Skin of body (tissue), 2 donors: Measurements from ENCODE around the gene KLHL2. TPM values are rescaled to one million over a fixed set of nuclear protein-coding genes. Genes with fewer than 3 reads are reported as not detected.
"Not testable (repeated sequence)": the region's sequence is repeated elsewhere in the genome, so short reads cannot be mapped to it uniquely, and the experiment has no call there.

Experiments
- DNase-seq: peaks from one replicate; lab custom pipeline; 2025; lab: John Stamatoyannopoulos, UW
- total RNA-seq: library from RNA; depleted of rRNA; stranded (reverse); fragments of >200 nt; gene quantifications from one replicate; pipeline ENCODE4 v1.2.3, GENCODE V29; 2014

The KLHL2 gene
- total RNA-seq, 1 donor from 2014 or later, result 10.1 TPM

DNA sequence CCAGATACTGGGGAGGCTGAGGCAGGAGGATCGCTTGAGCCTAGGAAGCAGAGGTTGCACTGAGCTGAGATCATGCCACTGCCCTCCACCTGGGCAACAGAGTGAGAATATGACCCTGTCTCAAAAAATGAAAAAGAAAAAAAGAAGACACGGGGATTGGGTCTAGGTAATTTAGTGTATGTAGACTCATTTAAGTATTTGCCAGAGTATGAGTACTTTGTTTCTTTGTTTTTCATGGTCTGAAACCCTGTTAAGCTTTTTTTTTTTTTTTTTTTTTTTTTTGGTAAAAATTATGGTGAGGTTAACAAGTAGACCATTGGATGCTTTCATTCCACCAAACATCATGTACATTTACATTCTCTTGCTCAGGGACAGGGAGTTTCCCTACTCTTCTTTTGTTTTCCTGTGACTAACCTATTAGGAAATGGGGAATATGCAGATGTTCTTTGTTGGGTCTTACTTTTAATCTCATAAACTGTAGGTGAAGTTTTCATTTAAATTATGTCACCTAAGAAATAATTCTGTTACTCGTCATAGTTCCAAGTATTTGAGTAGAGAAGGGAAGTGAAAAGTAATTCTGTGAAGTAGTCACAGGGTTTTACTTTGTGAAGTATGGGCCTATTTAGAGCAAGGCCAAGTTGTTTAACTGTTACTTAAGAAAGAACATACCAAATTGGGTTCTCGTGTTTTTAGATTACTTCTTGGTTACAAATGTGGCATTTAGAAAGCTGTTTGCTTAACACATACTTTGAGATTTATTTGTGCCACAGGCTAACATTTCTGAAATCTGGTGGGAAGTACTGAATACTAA, 25.5 kb downstream of the KLHL2 start:
- DNase-seq, result not testable (repeated sequence)

DNA sequence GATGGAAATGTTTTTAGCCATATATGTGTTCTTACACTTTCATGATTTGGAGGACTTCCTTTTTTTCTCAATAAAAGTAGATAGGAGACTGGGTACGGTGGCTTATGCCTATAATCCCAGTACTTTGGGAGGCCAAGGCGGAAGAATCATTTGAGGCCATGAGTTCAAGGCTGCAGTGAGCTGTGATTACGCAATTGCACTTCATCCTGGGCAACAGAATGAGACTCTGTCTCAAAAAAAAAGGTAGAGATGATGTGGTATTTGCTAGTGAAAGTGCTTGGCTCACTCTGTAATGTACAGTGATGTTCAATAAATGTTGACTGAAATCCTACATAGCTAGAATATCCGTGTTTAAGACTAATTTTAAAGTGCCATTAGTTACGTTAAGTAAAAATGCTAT, 27.4 kb downstream of the KLHL2 start:
- no peak for DNase-seq

DNA sequence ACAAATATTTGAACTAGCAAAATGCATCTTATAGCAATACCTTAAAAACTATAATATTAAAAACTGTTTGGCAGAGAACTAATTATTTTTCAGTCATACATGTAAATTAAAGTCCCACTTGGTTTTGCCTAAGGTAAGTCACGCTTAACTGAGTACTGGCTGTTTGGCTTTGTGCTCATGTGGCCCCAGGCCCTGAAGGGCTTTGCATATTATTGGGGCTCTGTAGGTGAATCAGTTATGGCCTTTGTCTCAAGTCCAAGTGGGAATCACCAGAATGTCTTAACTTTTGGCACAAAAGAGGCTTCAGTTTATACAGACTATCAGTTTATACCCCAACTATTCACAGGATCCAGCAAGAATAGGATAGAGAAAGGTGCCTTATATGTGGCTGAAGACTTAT, 29.5 kb downstream of the KLHL2 start:
- not testable (repeated sequence) for DNase-seq

DNA sequence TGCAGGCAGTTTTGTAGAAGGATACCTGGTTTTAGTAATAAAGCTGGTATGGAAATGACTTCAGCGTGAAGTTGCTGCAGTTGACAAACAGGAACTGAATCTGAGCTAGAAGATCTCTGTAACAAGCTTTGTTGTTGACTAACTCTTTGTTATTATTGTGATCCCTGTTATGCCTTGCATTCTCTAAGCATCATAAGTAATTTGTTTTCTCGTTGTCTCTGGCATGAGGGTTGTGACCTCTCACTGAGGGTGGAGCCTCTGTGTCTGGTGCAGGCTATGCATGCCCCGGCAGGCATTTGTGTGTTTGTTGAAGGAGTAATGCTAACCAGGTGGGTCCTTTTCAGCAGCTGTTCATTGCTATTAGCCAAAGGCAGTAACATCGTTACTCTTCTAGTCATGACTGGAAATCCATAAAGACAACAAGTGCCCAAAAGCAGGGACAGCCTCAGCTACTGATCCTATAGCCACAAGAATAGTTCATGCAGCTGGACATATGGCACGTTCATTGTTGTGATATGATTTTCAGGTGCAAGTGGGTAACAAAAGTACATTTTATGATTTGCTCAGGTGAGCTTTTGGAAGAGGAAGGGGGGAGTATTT, 30.8 kb downstream of the KLHL2 start:
- DNase-seq, result not testable (repeated sequence)

DNA sequence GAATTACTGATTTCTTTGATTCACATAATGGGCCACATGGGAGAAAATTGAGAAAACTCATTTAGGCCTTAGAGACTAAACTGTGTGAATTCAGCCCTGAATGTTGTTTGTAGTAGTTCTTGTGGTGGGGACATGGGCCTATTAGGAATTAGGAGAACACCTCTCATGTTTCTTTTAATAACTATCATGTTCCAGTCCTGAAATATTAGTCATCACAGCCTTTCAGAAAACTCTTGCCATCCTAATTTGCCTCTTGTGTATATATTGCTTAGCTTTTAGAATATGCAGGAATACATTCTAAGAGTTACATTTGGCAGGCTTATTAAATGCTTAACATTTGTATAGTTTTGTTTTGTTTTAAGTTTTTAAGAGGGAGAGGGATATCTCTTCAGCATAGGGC, 33.4 kb downstream of the KLHL2 start:
- DNase-seq, result not testable (repeated sequence)

DNA sequence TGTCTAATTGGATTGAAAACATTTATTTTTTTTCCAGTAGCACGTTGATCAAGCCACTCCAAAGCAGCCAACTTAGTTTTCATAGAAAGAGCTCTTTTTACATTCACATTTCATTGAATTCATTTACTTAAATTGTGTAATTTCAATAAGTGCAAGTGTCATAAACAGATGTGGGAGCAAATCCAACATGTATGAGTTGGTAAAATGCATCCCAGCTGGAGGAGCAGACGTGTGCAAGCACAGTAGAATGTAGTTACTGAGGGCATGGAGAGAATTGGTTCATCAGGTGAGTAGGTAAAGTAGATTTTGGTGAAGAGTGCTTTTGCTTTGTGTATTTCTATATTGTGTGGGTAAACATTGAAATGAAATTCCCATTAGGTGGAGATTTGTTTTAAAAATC, 36.8 kb downstream of the KLHL2 start:
- DNase-seq, result not testable (repeated sequence)

DNA sequence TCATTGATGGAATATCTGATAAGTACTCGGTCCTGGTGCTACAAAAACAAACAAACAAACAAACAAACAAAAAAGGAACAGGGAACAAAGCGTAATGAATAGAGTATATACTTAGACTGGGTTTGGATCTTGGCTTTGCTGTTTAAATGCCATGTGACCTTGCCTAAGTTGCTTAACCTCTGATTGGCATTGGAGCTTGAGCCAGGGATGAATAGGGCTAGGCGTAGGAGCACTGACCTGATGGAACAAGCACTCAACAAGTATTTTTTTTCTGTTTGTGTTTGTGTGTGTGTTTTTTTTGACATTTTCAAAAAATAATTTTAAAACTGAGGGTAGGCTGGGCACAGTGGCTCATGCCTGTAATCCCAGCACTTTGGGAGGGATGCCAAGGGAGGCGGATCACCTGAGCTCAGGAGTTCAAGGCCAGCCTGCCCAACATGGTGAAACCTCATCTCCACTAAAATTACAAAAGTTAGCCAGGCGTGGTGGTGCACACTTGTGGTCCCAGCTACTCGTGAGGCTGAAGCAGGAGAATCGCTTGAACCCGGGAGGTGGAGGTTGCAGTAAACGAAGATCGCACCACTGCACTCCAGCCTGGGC, 37.3 kb downstream of the KLHL2 start:
- not testable (repeated sequence) for DNase-seq

DNA sequence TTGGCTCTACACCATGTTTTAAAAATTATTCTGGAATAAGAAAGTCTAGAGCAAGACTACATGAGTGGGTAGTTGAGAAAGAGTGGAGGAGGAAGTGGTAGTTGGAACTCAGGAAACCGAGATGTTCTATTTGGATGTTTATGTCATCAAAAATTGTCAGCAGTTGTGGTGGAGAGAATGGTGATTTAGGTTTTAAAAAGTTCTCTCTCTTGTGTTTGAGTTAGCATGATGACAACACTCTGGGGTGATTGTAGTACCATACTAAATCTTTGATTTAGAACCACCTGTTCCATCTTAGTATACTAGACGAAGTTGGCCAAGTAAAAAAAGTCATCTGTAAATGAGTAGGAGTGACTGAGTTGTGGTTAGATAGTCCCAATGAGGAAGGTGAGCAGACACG, 40.7 kb downstream of the KLHL2 start:
- DNase-seq, result no peak

DNA sequence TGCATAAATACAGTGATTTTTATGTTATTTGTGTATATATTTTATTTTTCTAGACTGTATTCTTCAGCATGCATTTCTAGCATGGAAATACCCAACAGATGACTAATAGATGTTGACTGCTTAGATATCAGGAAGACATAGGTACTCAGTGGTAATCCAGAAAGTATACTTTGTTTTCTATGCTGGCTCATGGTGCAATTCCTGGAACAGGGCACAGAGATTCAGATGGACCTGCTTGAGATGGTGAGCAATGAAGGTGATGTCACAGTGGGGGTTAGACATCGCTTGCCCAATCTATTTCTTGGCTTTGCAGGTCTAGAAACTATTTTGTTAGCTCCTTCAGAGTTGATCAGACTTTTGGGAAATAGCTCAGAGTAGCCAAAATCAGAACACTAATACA, 41.5 kb downstream of the KLHL2 start:
- not testable (repeated sequence) for DNase-seq

DNA sequence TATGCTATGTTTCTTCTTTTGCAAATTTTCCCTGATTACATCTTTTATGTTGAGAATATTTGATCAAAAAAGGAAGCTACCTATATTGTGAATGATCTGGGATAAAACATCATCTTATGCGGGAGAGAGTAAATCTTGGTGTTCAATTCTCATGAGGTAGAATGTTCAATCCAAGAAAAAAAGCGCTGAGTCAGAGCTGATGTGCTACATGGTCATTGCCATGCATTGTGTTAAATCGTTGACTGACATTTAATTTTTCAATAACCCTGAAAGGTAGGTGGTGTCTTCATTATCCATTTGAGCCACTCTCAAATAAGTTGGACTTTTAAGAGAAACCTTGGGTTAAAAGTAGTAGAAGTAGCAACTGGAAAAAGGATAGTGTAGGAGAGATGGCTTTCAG, 47.4 kb downstream of the KLHL2 start:
- not testable (repeated sequence) for DNase-seq

DNA sequence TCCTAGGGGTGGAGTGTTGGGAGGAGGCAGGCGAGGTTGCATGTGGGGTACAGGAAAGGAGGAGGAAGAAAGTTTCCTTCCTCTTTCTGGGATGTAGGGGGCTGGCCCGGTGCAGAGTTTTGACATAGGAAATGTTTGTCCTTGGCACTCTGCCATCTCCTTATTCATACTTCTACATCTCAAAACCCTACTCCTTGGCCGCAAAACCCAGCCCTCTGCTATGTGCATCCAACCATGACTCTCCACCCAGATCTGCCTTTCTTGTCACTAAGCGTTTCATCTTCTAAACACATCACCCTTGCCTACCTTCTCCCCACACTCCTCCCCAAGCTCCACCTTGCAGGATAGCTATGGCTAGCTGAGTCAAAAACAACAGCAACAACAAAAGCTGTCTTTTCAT, 48.1 kb downstream of the KLHL2 start:
- DNase-seq, result not testable (repeated sequence)

DNA sequence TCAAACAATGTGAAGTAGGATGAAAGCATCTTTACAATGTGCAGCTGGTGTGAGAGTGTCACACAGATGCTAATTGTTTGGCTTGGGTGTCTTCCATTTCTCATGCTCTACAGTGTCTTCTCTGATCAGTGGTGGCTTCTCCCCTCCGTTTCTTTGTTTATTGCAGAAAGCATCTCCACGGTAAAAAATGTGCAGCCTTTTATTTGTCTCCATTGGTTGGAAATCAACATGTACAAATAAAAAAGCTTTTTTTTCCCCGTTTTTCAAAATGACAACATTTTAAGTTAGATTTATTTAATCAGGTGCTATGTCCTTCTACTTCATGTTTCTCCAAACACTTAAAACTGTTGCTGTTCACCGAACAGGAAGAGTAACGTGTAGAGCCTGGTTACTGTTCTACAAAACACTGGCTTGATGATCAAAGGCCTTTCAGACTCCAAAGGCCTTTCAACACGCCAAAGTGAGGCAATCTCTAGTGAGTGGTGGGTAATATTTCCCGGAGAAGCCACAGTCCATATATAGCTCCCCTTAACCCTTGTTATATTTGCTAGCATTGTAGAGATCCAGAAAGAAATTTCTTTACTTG, 48.8 kb downstream of the KLHL2 start:
- DNase-seq, result peak; percentile 67

DNA sequence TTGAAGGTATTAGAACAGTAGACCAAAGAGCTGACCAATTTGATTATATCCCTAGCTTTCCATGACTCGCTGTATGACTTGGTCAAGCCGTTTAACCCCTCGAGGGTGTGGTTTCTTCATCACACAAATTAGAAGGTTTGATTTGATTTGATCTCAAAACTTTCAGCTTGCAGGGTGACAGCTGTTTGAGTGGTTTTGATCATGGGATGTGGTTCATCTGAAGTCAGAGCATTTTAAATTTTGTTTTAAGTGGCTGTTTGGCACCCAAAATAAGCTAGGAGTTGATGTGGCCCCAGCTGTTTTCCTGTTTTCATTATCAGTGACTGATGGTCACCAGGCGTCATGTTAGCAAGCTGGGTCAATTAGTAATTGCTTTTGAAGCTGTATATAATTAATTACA, 52.4 kb downstream of the KLHL2 start:
- DNase-seq, result not testable (repeated sequence)

DNA sequence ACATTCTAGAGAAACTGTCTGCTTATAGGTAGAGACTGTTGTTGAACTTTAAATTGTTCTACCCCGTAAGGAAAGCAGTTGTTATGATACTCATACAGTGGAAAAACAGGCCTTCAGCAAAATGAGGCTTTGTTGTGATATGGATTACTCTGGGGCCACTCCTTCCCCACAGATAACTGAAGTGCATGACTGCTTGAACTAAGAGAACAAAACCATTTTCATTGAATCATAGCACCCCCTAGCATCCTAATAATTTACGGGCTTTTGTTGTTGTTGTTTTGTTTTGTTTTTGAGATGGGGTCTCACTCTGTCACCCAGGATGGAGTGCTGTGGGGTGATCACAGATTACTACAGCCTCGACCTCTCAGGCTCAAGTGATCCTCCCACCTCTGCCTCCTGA, 54.9 kb downstream of the KLHL2 start:
- not testable (repeated sequence) for DNase-seq

DNA sequence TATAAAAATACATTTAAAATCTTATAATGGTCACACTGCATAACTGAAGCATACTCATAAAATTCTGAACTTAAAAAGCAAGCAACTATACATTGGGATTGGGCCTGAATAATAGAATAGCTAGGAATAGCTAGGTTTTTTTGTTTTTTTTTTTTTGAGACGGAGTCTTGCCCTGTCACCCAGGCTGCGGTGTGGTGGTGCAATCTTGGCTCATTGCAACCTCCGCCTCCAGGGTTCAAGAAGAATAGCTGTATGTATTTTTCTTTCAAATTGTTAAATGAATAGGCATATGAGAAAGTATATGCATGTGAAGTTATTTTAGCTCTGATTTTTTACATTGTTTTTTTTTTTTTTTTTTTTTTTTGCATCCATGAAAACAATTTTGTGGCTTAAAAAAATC, 56.1 kb downstream of the KLHL2 start:
- not testable (repeated sequence) for DNase-seq

DNA sequence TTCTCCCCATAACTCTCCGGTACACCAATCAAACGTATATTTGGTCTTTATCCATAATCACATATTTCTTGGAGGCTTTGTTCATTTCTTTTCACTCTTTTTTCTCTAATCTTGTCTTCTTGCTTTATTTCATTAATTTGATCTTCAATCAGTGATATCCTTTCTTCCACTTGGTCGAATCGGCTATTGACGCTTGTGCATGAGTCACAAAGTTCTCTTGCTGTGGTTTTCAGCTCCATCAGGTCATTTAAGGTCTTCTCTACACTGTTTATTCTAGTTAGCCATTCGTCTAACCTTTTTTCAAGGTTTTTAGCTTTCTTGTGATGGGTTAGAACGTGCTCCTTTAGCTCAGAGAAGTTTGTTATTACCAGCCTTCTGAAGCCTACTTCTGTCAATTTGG, 62.6 kb downstream of the KLHL2 start:
- not testable (repeated sequence) for DNase-seq

DNA sequence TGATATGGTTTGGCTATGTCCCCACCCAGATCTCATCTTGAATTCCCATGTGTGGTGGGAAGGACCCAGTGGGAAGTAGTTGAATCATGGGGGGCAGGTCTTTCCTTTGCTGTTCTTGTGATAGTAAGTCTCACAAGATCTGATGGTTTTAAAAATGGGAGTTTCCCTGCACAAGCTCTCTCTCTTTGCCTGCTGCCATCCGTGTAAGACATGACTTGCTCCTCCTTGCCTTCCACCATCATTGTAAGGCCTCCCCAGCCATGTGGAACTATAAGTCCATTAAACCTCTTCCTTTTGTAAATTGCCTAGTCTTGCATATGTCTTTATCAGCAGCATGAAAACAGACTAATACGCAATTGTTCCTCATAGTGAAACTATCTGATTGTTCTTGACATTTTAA, 66.1 kb downstream of the KLHL2 start:
- DNase-seq, result not testable (repeated sequence)

DNA sequence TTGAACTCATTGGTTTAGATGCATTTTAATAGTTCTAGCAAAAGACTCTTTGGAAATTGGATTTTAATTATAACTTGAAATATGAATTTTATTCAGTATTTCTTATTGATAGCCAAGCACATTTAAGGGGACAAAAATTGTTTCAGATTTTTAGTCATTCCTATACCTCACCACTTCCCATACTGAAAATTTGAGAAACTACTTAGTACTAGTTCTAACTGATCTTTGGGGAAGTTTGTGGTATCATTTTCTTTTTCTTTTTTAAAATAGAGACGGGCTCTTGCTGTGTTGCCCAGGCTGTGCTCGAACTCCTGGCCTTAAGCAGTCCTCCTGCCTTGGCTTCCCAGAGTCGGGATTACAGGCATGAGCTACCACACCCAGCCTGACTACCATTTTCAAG, 68.0 kb downstream of the KLHL2 start:
- not testable (repeated sequence) for DNase-seq

DNA sequence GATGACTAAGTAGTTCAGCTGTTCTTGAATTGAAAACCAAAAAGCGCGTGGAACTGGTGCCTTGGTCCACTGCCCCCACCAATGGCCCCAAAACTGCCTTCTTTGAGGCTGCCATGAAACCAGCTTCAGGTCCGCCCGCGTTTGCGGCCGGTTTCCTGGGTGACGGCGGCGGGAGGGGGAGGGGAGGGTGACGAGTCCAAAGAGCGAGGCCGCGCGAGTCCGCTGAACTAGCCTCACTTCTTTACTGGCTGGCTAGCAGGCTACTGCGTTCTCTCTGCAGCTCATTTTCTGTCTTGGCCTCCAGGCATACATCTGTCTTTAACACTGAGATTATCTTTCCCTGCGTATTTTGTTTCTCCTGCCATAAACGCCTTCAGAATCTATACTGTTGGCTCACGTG, 72.2 kb downstream of the KLHL2 start:
- DNase-seq, result not testable (repeated sequence)

DNA sequence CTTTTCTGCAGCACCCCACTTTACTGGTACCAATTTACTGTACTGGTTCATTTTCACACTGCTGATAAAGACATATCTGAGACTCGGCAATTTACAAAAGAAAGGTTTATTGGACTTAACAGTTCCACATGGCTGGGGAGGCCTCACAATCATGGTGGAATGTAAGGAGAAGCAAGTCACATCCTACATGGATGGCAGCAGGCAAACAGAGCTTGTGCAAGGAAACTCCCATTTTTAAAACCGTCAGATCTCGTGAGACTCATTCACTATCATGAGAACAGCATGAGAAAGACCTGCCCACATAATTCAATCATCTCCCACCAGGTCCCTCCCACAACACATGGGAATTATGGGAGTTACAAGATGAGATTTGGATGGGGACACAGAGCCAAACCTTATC, 77.3 kb downstream of the KLHL2 start:
- not testable (repeated sequence) for DNase-seq

DNA sequence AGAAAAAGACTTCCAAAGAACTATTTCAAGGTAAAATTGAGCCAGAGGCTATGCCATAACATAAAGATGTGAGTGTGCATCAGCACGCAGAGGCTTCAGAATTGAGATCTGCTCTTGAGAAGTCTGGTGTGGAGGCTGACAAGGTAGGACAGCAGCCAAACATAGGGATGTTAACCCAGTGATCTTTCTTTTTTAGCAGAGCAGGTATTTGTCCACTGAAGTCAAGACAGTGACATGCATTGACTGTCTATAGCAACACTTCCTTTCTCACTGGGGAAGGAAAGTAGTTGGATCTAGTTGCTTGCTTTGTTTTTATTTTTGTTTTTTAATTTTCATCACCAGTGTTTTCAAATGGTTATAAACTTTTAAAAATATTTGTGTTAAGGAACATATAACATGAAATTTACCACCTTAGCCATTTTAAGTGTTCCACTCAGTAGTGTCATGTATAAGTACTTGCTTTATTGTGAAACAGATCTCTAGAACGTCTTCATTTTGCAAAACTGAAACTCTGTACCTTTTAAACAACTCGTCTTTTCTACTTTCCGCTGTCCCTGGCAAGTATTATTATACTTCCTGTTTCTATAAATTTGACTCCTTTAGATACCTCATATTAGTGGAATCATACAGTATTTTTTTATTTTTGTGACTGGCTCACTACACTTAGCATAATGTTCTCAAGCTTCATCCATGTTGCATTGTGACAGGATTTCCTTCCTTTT, 79.4 kb downstream of the KLHL2 start:
- not testable (repeated sequence) for DNase-seq

DNA sequence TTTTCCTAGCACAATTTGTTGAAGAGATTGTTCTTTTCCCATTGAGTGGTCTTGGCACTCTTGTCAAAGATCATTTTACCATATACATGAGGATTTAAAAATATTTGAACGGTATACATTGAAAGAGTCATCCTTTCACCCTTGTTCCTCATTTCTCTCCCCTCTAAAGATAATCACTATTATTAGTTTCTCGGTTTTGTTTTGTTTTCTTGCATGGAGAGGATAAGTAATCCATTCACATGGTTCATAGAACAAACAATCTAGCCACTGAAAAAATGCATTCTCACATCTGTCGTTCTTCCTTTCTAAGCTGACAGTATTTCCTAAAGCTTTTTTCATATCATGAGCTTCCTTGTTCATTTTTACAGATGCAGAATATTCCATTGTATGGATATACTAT, 80.9 kb downstream of the KLHL2 start:
- no peak for DNase-seq
